ENCODE results near the gene SPATA31D1.

SPATA31D1 gene

GRCh38 chr9:82011133-82011532 lies 22.6 kb downstream of the SPATA31D1 start:
- H4K20me1 ChIP-seq (ENCODE audit: low read depth, low read length): no peaks in the 10 kb centered on the region
- H3K9me3 ChIP-seq (ENCODE audit: insufficient read depth, low read length): no peaks in the 10 kb centered on the region
- no peak overlapping the region for H3K27ac ChIP-seq (ENCODE audit: low read depth, low read length)
- H3K9ac ChIP-seq (ENCODE audit: low read length): no peak overlapping the region
- no peaks in the 10 kb centered on the region; the same call in 1 of the 2 replicates for H3K9me2 ChIP-seq (replicated peaks; ENCODE audit: insufficient read depth, low read length)
- no peak for TF ChIP-seq EZH2phosphoT487 (conservative IDR thresholded peaks at IDR 0.05; ENCODE audit: low read length)
- TF ChIP-seq, protein P1, sequence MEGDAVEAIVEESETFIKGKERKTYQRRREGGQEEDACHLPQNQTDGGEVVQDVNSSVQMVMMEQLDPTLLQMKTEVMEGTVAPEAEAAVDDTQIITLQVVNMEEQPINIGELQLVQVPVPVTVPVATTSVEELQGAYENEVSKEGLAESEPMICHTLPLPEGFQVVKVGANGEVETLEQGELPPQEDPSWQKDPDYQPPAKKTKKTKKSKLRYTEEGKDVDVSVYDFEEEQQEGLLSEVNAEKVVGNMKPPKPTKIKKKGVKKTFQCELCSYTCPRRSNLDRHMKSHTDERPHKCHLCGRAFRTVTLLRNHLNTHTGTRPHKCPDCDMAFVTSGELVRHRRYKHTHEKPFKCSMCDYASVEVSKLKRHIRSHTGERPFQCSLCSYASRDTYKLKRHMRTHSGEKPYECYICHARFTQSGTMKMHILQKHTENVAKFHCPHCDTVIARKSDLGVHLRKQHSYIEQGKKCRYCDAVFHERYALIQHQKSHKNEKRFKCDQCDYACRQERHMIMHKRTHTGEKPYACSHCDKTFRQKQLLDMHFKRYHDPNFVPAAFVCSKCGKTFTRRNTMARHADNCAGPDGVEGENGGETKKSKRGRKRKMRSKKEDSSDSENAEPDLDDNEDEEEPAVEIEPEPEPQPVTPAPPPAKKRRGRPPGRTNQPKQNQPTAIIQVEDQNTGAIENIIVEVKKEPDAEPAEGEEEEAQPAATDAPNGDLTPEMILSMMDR (IDR thresholded peaks at IDR 0.05; ENCODE audit: insufficient read depth, low read length, poor library complexity, severe bottlenecking): no peak
- H3K27me3 ChIP-seq (ENCODE audit: low read length): no peaks in the 10 kb centered on the region
- H3K79me2 ChIP-seq (ENCODE audit: insufficient read depth, low read length): no peaks in the 10 kb centered on the region
- no peak overlapping the region for H3K4me2 ChIP-seq (ENCODE audit: low read depth, low read length, poor library complexity, severe bottlenecking)
- no peaks in the 10 kb centered on the region for H3K36me3 ChIP-seq (ENCODE audit: low read length)
- H3F3A ChIP-seq (ENCODE audit: insufficient read depth): no peaks in the 10 kb centered on the region
- no peak overlapping the region for H3K4me3 ChIP-seq (ENCODE audit: insufficient read depth, low read length, poor library complexity, severe bottlenecking)
- H2AFZ ChIP-seq (ENCODE audit: low read depth, low read length, severe bottlenecking): no peak overlapping the region

DNA sequence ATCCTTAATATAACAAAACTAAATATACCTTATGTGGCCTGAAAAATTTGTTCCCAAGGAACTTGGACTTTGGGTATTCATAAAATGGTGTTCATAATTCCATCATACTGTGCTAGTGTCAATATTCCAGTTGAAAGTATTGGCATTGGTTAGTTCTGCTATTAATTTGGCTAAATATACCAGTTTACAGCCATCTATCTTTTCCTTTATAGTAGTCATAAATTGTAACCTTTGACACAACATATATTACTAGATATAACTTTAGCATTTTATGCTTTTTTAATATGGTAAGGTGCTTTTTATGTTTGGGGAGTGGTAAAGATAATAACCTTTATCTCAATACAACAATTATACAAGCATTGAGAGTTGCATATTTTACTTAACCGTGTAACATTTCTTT lies 23.7 kb downstream of the SPATA31D1 start:
- no peak overlapping the region for H2AFZ ChIP-seq (ENCODE audit: low read depth, low read length, severe bottlenecking)
- no peaks in the 10 kb centered on the region for H3F3A ChIP-seq (ENCODE audit: insufficient read depth)
- no peak for TF ChIP-seq EZH2phosphoT487 (conservative IDR thresholded peaks at IDR 0.05; ENCODE audit: low read length)
- TF ChIP-seq, protein P1 (IDR thresholded peaks at IDR 0.05; ENCODE audit: insufficient read depth, low read length, poor library complexity, severe bottlenecking): no peak
- H3K79me2 ChIP-seq (ENCODE audit: insufficient read depth, low read length): no peaks in the 10 kb centered on the region
- no peak overlapping the region for H3K27ac ChIP-seq (ENCODE audit: low read depth, low read length)
- H4K20me1 ChIP-seq (ENCODE audit: low read depth, low read length): no peaks in the 10 kb centered on the region
- no peaks in the 10 kb centered on the region for H3K36me3 ChIP-seq (ENCODE audit: low read length)
- no peak overlapping the region for H3K9ac ChIP-seq (ENCODE audit: low read length)
- H3K9me2 ChIP-seq (replicated peaks; ENCODE audit: insufficient read depth, low read length): no peaks in the 10 kb centered on the region; the same call in 1 of the 2 replicates
- no peaks in the 10 kb centered on the region for H3K27me3 ChIP-seq (ENCODE audit: low read length)
- H3K4me2 ChIP-seq (ENCODE audit: low read depth, low read length, poor library complexity, severe bottlenecking): no peak overlapping the region
- H3K9me3 ChIP-seq (ENCODE audit: insufficient read depth, low read length): no peaks in the 10 kb centered on the region
- H3K4me3 ChIP-seq (ENCODE audit: insufficient read depth, low read length, poor library complexity, severe bottlenecking): no peak overlapping the region

DNA sequence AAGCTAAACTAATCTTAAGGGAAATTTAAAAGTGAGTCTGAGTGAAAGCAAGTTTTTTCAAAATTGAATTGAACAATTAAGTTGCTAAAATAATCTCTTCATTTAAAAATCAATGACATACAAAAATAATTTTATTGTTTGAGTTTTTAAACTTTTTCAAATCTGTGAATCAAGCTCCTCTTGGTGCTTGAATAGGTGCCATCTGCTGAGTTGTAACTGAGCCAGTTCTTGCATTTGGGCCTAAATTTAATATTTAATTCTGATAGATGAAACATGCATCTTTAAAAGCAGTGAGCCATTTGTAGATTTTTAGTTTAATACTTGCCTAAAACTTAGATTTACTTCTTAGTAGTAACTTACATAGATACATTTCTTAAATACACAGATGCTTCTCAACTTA lies 31.8 kb downstream of the SPATA31D1 start:
- Histone ChIP-seq H3K36me3 (ENCODE audit: low read length) (no peaks in the 10 kb centered on the region), H3F3A (ENCODE audit: insufficient read depth) (no peaks in the 10 kb centered on the region), H3K27me3 (ENCODE audit: low read length) (no peaks in the 10 kb centered on the region), H3K27ac (ENCODE audit: low read depth, low read length) (no peak overlapping the region), H3K79me2 (ENCODE audit: insufficient read depth, low read length) (no peaks in the 10 kb centered on the region), H3K9me3 (ENCODE audit: insufficient read depth, low read length) (no peaks in the 10 kb centered on the region), H4K20me1 (ENCODE audit: low read depth, low read length) (no peaks in the 10 kb centered on the region), H3K9me2 (replicated peaks; ENCODE audit: insufficient read depth, low read length) (no peaks in the 10 kb centered on the region), H3K4me2 (ENCODE audit: low read depth, low read length, poor library complexity, severe bottlenecking) (no peak overlapping the region), H2AFZ (ENCODE audit: low read depth, low read length, severe bottlenecking) (no peak overlapping the region), H3K9ac (ENCODE audit: low read length) (no peak overlapping the region), H3K4me3 (ENCODE audit: insufficient read depth, low read length, poor library complexity, severe bottlenecking) (no peak overlapping the region)
- TF ChIP-seq EZH2phosphoT487 (conservative IDR thresholded peaks at IDR 0.05; ENCODE audit: low read length): no peak
- TF ChIP-seq, protein P1 (IDR thresholded peaks at IDR 0.05; ENCODE audit: insufficient read depth, low read length, poor library complexity, severe bottlenecking): no peak
